Stimulated activated CD4-positive, alpha-beta T cell treated with anti-CD3 and anti-CD28 coated beads, Interleukin-1b, Interleukin-23, amount 100 ng/mL, for 4 hours (primary cell): Measurements from ENCODE around the gene EPS8L3.
A peak's percentile ranks its signal among the peaks of the same experiment; 100 is the strongest.
"Not testable (repeated sequence)": the region's sequence is repeated elsewhere in the genome, so short reads cannot be mapped to it uniquely, and the experiment has no call there.

Source experiments
- DNase-seq, 2 donors: peaks; one replicate each; pipeline ENCODE4 v3.0.0-alpha.2; 2020; ENCODE audit warnings: low read depth in 2 of 2

The EPS8L3 gene

GRCh38 chr1:109780982-109781381, 17.3 kb upstream of the EPS8L3 start:
- DNase-seq = no peak

- no peak for DNase-seq
Measured at GRCh38 chr1:109777980-109778625, 14.4 kb upstream of the EPS8L3 start.

GRCh38 chr1:109777436-109777835, 13.7 kb upstream of the EPS8L3 start:
- DNase-seq = no peak

- DNase-seq = peak; percentile 59 to 71
Measured at GRCh38 chr1:109776911-109777310, 13.2 kb upstream of the EPS8L3 start.

DNA sequence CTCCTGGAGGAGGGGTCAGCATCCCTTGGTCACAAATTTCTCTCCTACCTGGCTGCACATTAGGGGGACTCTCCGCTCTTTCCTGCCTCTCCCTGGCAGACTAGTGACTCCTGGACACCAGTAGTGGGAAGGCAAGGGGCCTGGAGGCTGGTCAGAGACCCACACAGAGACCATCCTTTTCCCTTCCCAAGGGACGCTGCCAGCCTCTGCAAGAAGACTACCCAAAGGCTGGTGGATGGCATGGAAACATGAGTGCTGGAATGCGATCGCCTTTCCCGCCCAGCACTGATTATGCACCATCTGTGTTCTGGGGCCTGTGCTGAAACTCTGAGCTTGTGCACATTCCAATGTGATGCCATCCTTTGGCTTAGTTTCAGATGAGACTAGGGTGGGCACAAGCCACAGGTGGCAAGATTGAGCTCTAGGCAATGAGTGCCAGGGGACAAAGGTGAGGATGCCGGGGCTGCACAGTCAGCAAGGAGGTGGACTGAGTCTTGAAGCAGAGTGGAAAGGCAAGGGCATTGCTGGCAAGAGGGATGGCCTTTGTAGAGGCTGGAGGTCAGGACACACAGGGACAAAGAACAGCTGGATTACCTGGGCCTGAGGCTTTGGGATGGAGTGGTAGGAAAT, 12.6 kb upstream of the EPS8L3 start:
- no peak for DNase-seq

DNA sequence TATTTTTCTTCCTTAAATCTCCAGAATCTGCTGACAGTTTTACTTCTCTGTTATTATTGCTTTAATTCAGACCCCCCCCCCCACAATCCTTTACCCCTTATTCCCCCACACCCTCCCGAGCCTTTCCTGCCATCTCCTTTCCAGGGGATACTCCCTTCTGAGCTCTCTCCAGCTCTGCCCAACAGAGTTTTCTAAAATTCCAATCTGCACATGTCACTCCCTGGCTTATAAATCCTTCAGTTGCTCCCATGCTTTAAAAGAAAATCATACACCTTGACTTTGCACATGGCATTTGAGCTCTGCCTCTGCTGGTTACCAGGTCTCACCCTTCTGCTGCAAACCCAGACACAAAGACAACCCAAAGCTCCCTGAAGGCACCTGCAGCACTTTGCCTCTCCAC, 11.7 kb upstream of the EPS8L3 start:
- DNase-seq = no peak

- no peak for DNase-seq
Measured at GRCh38 chr1:109773900-109774485, 10.3 kb upstream of the EPS8L3 start.

- peak; percentile 37 to 43 for DNase-seq
Measured at GRCh38 chr1:109773203-109773899, 9.6 kb upstream of the EPS8L3 start.

- DNase-seq = no peak
Measured at GRCh38 chr1:109772658-109773202, 9.0 kb upstream of the EPS8L3 start.

DNA sequence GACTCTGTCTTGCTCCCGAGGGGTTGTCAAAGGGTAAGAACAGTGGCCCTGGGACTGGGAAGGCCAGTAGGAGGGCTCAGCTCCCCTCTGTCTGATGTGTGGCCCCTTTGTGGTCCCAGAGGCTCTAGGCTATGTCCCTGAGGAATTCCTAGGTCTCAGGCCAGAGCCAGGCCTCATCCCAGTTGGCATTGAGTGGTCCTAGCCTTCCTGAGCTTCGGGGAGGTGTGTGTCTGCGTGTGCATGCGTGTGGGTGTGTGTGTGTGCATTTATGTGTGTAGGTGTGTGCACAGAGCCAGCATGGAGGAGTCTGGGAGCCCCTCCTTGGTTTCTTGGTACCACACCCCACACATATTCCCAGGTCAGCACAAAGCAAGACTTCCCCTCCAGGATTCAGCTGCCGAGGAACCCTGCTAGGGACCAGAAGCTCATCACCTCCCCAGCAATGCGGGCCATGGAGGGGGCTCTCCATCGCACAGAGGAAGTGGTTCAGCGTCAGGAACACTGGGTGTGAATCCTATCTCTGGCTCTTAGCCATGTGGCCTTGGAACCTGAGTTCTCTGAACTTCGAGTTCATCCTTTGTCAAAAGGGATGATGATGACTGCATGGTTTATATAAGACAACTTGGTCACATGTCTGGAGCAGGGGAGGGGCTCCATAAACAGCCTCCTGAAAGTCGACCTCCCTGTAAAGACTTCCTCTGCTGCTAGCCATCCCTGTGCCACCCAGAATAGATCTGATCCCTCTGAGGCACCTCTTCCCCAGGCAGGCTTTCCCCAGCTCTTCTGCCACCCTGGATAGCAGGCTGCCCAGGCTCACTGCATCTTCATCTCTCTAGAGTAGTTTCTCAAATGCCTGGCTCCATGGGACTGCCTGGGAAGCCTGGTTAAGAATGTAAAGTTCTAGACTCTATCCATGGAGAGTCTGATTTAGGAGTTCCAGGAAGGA, 8.3 kb upstream of the EPS8L3 start:
- DNase-seq = no peak

- DNase-seq = no peak
Measured at GRCh38 chr1:109770331-109771095, 6.8 kb upstream of the EPS8L3 start.

- DNase-seq = no peak
Measured at GRCh38 chr1:109769330-109770078, 5.8 kb upstream of the EPS8L3 start.

GRCh38 chr1:109768820-109769219, 5.1 kb upstream of the EPS8L3 start:
- DNase-seq = no peak

- DNase-seq = no peak
Measured at GRCh38 chr1:109768335-109768650, 4.6 kb upstream of the EPS8L3 start.

DNA sequence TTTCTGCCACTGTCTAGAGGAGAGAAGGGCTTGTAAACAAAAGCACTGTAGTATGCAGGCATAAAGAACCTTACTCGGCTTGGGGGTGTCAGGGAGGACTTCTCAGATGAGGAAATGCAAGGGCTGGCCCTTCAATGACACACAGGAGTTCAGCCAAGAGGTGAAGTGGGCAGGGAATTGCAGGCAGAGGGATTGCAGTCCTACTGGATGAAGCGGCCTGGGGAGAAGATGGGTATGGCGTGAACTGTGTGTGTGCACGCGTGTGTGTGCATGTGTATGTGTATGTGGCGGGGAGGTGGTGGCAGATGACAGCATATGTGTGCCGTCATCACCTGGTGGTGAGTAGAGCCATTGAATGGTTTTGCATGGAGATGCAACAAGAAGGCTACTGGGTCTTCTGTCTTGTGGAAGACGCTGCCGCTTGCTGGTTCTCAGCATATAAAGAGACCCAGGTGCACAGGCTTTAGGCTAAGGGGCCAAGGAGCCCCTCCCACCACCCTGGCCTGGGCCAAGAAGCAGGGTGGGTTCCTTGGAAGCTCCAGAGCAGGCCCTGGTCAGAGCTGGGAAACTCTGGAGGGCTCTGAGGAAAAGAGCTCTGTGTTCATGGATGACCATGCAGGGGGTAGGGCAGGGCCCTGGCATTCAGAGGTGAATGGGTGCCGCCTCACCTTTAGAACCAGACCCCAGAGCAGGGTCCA, 4.1 kb upstream of the EPS8L3 start:
- no peak for DNase-seq

GRCh38 chr1:109766991-109767636, 3.4 kb upstream of the EPS8L3 start:
- not testable (repeated sequence) for DNase-seq

GRCh38 chr1:109765896-109766615, 2.3 kb upstream of the EPS8L3 start:
- DNase-seq = no peak

- no peak for DNase-seq
Measured at GRCh38 chr1:109765483-109765815, 1.7 kb upstream of the EPS8L3 start.
